ENCODE data around the gene DBX2.

DNA sequence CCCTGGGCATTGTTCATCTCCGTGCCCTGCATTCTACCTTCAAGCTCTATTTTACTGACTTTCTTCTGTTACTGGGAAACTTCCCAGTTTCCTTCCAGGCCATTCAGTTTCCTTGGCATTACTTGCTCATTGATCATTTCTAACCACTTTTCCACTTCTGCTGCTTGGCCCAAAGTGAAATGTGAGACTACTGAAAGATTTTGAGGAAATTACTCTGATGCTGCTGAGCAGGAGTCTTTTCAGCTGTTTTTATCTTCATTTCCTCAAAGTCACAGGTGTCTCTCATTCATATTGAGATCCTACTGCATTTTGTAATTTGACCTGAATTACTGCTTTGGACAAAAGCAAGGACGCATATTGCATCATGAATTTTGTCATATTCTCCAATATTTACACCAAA is 26.4 kb upstream of the DBX2 start:
- TF ChIP-seq, protein P1, sequence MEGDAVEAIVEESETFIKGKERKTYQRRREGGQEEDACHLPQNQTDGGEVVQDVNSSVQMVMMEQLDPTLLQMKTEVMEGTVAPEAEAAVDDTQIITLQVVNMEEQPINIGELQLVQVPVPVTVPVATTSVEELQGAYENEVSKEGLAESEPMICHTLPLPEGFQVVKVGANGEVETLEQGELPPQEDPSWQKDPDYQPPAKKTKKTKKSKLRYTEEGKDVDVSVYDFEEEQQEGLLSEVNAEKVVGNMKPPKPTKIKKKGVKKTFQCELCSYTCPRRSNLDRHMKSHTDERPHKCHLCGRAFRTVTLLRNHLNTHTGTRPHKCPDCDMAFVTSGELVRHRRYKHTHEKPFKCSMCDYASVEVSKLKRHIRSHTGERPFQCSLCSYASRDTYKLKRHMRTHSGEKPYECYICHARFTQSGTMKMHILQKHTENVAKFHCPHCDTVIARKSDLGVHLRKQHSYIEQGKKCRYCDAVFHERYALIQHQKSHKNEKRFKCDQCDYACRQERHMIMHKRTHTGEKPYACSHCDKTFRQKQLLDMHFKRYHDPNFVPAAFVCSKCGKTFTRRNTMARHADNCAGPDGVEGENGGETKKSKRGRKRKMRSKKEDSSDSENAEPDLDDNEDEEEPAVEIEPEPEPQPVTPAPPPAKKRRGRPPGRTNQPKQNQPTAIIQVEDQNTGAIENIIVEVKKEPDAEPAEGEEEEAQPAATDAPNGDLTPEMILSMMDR (IDR thresholded peaks at IDR 0.05) = no peak
- no peak for TF ChIP-seq EZH2 (IDR thresholded peaks at IDR 0.05; ENCODE audit: borderline replicate concordance, insufficient read depth, low read depth, low read length, poor library complexity, severe bottlenecking)

Data from B cell (primary cell).